A549 (cell line): ENCODE measurements around the gene CNP.

Source experiments
- FOSL2 ChIP-seq, 2 experiments: fragments of 450-650 bp in 1 of 2; fragments of >200 bp in 1 of 2; sonication (Bioruptor Twin) in 1 of 2; formaldehyde crosslinking; IDR thresholded peaks; 2 replicates each; pipeline versions ENCODE4 v1.5.0 to v1.6.1; 2016 to 2020; ENCODE audit warnings: mild to moderate bottlenecking in 1 of 2, moderate library complexity in 1 of 2
- POLR2AphosphoS2 ChIP-seq: conservative IDR thresholded peaks from 2 replicates; pipeline ENCODE4 v1.6.1; 2012; ENCODE audit warnings: low read length, improper control_type of control experiment, inconsistent platforms
- RCOR1 ChIP-seq: fragments of 150-350 bp; IDR thresholded peaks from 2 replicates; pipeline ENCODE4 v1.6.1; 2014; ENCODE audit warnings: antibody characterized with exemption, low read length, low read depth
- TP53 ChIP-seq: fragments of 250-450 bp; sonication (Bioruptor Pico); IDR thresholded peaks from 2 replicates; pipeline ENCODE4 v1.5.0; 2021; ENCODE audit warnings: mild to moderate bottlenecking, moderate library complexity
- TF ChIP-seq, protein P1 (sequence below): fragments of >200 bp; sonication (Bioruptor Twin); formaldehyde crosslinking; IDR thresholded peaks from 3 replicates; pipeline ENCODE4 v1.5.1; 2016

DNA sequence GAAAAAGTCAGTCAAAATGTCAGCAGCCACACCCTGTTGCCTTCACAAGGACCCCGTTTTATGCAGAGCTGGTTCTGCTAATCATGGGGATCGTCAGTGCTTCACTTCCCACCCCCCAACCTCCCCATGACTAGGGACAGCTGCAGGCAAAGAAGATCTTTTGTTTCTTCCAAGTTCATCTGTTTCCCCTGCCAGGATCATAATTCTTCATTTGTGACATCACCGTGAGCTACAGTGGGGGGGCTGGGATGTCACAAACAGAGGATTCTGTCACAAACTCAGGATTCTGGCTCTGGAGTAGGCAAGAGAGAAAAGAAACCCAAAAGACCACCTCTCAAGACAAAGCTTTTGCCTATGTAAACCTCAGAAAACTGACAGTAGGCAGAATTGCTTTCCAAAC, 26.0 kb downstream of the CNP start:
- TF ChIP-seq, protein P1, sequence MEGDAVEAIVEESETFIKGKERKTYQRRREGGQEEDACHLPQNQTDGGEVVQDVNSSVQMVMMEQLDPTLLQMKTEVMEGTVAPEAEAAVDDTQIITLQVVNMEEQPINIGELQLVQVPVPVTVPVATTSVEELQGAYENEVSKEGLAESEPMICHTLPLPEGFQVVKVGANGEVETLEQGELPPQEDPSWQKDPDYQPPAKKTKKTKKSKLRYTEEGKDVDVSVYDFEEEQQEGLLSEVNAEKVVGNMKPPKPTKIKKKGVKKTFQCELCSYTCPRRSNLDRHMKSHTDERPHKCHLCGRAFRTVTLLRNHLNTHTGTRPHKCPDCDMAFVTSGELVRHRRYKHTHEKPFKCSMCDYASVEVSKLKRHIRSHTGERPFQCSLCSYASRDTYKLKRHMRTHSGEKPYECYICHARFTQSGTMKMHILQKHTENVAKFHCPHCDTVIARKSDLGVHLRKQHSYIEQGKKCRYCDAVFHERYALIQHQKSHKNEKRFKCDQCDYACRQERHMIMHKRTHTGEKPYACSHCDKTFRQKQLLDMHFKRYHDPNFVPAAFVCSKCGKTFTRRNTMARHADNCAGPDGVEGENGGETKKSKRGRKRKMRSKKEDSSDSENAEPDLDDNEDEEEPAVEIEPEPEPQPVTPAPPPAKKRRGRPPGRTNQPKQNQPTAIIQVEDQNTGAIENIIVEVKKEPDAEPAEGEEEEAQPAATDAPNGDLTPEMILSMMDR, result no peak
- TF ChIP-seq FOSL2 (IDR thresholded peaks at IDR 0.05), result no peak
- TF ChIP-seq FOSL2 (CRISPR knock-in tag; IDR thresholded peaks at IDR 0.05), result no peak
- TF ChIP-seq TP53 (CRISPR knock-in tag), result no peak
- TF ChIP-seq POLR2AphosphoS2, result no peak
- no peak for TF ChIP-seq RCOR1
